ENCODE measurements around the gene XPNPEP3.

XPNPEP3 gene

GRCh38 chr22:40951795-40952605, 95.1 kb downstream of the XPNPEP3 start:
- DNase-seq: peak; percentile 46

DNA sequence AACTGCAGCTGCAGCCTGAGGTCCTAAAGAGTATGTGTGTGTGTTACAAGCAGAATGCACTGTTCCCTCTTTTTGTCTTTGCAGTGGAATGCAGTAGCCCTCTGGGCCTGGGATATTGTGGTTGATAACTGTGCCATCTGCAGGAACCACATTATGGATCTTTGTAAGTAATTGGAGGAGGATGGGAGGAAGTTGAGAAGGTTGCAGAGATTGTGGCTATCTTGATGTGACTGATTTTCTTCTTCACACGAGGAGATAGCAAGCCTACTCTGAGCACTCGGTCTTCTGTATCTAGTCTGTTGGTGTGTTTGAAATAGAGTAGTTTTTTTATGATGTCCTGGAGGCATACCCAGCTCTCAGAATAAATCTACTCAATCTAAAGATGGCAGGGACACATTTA, 96.5 kb downstream of the XPNPEP3 start:
- no peak for DNase-seq

GRCh38 chr22:40954113-40954512, 97.2 kb downstream of the XPNPEP3 start:
- DNase-seq: no peak

GRCh38 chr22:40955571-40955970, 98.6 kb downstream of the XPNPEP3 start:
- DNase-seq: no peak

DNA sequence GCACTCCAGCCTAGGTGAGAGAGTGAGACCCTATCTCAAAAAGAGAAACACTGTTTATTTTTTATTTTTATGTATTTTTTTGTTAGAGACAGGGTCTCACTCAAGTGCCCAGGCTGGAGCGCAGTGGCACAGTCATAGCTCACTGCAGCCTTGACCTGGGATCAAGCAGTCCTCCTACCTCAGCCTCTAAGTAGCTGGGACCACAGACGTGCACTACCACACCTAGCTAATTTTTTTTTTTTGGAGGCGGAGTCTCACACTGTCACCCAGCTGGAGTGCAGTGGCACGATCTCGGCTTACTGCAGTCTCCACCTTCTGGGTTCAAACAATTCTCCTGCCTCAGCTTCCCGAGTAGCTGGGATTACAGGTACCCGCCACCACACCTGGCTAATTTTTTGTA, 100.7 kb downstream of the XPNPEP3 start:
- DNase-seq: no peak

- DNase-seq: no peak
These were observed 101.4 kb downstream of the XPNPEP3 start for GRCh38 chr22:40958299-40958698.

- no peak for DNase-seq
These were observed 103.2 kb downstream of the XPNPEP3 start for GRCh38 chr22:40960145-40960544.

DNA sequence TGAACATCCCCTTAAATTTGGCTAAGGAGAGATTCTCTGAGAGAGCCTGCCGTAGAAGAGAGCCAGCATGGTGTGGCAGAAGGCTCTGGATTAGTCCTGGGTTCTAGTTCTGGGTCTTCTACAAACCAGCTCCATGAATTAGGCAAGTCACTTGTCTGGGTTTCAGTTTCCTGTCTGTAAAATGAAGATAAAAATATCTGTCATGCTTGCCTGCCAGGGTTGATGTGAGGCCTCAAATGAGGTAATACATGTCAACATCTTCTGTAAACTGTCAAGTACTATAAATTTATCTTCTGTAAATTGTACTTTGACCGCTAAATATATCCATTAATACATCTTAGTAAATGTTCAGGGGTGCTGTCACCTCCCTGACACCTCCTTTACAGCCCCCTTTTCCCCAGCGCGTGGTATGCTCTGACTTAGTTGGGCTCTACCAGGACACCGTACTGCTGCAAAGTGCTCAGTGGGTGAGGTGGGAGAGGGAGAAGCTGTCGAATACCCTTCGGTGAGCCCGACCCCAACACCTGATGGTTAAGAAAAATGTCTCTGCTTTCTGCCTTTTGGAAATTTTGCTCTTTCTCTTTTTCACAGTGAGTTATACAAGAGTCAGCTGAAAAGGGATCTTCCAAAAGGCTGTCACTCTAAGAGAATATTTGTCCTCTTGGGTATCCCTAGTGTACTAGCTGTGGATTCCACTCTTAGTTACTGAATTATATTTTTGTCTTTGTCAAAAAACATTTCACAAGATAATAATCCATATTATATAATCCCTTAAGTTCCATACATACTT, 109.2 kb downstream of the XPNPEP3 start:
- DNase-seq: no peak

GRCh38 chr22:40966726-40967085, 109.8 kb downstream of the XPNPEP3 start:
- no peak for DNase-seq

- no peak for DNase-seq
These were observed 110.3 kb downstream of the XPNPEP3 start for GRCh38 chr22:40967111-40967760.

DNA sequence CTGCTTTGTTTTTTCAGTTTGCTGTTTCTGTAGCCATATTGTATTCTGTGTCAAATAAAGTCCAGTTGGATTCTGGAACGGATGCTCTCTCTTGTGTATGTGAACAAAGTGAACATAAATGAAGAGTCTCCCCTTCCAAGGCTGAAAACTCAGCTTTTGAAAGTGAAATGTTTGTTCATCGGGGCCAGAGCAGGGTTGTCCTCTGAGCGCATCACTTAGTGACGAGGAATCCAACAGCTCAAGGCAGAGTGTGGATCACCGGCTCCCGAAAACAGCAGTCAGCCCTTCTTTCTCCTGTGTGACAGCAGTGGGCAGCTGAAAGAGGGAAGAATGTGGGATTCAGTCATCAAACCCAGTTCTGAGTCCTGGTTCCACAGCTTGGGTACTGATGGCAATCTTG, 115.6 kb downstream of the XPNPEP3 start:
- DNase-seq: no peak

DNA sequence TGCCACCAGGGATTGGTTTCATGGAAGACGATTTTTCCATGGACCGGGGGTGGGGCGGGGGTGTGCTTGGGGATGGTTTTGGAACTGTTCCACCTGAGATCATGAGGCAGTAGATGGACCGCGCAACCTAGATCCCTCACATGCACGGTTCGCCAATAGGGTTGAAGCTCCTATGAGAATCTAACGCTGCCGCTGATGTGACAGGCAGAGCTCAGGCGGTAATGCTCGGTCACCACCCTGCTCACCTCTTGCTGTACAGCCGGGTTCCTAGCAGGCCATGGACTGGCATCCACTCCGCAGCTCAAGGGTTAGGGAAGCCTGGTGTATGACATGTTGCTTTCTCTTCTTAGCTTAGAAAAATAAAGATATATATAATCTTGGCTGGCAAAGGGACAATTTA, 116.2 kb downstream of the XPNPEP3 start:
- DNase-seq: no peak

DNA sequence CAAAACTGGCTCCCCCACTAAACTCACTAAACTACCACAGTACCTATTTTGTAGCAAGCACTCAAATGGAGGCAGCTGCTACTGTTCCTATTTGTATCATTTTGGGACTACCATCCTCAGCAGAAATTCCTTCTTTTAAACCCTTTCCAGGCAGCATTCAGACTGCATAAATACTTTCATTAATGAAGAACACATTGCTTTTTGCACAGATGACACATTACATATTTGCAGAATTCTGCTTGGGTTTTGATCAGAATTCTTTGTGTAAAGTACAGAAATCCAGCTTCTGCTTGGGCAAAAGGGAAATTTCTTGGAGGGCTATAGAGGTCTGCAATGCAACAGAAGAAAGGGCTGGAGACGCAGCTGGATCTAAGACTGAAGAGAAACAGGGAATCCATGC, 118.4 kb downstream of the XPNPEP3 start:
- DNase-seq: no peak

GRCh38 chr22:40976866-40977700, 120.1 kb downstream of the XPNPEP3 start:
- DNase-seq: no peak

GRCh38 chr22:40979198-40979597, 122.2 kb downstream of the XPNPEP3 start:
- no peak for DNase-seq

DNA sequence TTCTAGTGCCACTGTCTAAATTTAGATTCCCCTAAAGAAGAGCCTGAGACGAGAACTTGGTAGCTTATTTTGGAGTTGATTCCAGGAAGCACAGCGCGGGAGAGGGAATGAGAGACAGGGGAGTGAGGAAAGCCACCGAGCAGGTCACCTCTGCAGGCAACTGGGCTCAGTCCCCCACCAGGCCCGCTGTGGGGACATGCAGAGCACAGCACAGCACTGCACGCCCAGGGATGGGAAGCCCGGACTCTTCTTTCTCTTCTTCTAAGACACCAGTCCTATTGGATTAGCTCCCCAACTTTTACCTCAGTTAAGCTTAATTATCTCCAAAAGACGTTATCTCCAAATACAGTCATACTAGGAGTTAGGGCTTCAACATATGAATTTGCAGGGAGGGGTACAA, 122.9 kb downstream of the XPNPEP3 start:
- no peak for DNase-seq
